DMS153 (cell line): Measurements from ENCODE around the gene GRAMD2A.
A peak's percentile ranks its signal among the peaks of the same experiment; 100 is the strongest.

ENCODE experiments used
- DNase-seq: peaks from one replicate; lab custom pipeline; 2025; lab: John Stamatoyannopoulos, UW

Gene GRAMD2A

DNA sequence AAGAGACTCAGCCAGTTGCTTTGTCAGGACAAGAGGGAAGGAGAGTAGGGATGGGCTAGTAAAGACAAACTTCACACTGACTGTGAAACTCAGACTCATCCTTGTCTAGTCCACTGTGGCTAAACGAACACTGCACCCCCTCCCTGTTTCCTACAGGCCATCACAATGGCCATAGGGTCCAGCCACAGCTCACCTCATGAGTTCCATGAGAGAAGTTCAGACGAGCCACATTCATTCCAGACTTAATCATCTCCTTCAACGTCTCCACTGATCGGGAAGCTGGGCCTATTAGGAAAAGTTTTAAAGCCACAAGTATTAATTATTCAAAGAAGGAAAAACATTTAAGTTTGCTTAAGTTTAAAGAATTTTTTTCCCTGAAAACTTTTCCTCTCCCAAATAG, 19.6 kb upstream of the GRAMD2A start:
- DNase-seq: no peak

DNA sequence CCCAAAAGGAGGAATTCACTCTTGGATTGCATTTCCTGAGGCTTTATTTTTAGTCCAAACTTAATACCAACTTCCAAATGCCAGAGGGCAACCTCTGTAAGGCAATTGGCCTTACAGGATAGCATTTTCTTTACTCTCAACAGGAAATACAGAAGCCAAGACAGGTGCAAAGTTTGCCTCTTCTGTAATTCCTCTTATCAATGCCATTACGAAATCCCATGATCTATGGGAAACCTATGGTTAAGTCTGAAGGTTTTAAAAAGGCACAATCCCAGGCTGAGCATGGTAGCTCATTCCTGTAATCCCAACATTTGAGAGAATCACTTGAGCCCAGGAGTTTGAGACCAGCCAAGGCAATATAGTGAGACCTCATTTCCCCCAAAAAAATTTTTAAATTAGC, 18.5 kb upstream of the GRAMD2A start:
- DNase-seq: no peak

DNA sequence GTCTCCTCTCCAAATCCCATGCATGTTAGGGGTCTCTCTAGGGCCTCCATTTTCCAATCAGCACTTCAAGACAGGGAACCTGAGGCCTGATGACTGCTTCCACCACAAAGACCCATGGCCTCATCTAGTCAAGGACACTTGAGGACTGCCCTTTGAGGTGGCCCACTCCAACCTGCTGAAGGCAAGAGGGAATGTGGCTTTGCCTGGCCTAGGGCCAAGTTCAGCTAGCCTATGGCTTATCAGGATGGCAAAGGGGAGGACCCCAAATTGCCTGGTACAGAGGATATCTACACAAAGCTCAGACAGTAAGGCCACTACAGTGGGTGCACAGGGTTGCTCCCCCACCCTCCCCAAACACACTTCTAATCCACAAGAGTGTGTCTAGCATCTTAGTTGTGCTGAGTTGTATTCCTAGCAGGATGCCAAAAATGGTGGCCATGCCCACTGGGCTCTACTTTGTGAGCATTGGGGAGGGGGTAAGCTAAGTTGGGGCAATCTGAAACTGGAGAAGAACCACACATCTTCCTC, 10.0 kb upstream of the GRAMD2A start:
- no peak for DNase-seq

DNA sequence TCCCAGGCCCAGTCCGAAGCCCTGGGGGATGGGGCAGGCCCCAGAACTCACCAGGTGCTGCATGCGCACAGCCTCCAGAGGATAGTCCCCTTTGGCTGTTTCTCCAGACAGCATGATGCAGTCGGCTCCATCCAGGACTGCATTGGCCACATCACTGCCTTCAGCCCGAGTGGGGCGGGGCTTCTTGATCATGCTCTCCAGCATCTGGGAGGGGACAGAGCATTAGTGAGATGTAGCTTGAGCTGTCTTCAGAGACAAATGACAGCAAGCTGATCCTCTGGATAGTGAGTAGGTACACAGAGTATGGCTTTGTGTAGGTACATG, 9.1 kb upstream of the GRAMD2A start:
- no peak for DNase-seq

DNA sequence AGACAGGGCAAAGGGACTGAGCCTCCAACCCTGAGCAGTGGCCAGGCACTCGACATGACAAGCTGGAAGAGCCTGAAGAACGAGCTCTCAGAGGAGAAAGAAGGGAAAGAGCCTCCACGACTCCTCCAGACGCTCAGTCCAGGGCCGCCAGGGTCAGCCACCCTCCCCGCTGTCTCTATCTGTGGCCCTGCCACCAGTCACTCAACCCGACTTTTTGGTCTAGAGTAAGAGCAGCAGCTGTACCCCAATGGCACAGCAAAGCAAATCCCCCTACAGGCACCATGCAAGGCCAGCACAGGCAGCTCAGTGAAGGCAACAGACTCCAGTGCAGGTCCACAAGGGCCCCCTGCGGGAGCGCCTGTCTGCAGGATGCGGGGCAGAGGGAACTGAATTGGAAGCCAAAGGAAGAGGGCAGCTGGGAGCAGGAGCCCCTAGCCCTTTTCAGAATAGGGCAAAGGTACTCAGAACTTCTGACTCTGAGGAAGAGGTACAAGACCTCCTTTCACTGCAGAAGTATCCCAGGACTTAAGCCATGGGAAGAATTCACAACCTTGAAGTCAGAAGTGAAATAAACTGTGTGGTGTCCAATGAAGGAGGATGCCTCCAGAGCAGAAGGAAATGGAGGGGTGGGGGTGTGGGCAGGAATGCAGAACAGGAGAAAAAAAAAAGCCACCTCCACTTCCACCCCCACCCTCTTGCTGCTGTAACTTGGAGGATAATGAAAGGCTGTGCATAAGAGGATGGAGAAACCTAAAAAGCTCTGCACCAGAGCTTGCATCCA, 8.5 kb upstream of the GRAMD2A start:
- DNase-seq: no peak

DNA sequence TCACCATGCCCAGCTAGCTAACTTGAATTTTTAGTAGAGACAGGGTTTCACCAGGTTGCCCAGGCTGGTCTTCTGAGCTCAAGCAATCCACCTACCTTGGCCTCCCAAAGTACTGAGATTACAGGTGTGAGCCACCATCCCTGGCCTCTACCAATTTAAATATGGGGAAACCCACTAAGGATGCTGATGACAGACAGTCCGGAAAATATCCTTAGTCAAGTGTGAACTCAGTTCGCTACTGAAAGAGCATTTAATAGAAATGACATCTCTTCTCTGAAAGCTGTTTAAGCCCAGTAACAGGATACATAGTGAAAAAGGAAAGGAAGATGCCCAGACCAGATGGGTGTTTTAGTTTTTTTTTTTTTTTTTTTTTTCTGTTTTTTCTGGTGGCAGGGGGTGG, 7.7 kb upstream of the GRAMD2A start:
- DNase-seq: no peak

DNA sequence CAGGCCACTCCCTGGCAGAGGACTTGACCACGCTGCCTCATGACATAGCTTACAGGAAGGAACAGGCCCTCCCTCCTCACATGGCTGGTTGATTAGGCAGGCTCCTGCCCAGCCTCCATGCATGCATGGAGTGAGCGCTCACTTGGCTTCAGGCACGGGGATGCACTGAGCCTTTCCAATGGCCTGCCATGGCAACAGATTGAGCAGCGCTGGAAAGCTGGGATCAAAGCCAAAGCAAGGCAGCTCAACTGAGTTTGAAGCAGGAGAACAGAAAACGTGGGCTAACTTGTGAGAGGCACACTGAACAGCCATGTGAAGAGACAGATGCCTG, 5.9 kb upstream of the GRAMD2A start:
- peak; percentile 49 for DNase-seq

DNA sequence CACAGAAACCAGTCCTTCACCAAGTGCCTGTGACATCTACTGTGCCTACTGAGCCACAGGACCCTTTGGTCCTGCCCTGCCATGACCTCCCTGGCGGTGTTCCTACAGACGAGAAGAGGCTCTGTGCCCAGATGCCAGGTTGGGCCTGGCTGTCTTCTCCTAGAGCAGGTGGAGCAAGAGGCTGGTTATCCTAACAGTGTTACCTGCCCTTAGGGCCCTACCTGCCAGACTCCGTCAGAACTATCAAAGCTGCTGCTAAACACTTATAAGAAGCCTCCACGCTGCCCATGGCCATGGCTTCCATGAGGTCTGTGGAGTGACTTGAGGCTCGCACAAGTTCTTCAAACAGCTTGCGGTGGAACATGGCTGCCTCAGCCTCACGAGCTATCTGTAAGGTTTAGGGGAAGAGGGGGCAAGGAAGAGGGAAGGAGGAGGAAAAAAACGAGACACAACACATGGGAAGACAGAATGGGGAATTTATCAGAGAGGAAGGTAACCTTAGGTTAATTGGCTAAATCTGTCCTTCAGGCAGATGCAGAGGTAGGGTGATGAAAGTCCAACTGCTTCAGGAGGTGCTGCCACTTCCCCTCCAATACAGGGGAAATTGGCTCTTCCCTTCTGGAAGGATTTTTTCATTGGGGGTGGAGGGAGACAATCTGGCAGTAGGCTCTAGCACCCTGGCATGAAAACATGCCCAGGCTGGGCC, 5.4 kb upstream of the GRAMD2A start:
- DNase-seq: no peak

DNA sequence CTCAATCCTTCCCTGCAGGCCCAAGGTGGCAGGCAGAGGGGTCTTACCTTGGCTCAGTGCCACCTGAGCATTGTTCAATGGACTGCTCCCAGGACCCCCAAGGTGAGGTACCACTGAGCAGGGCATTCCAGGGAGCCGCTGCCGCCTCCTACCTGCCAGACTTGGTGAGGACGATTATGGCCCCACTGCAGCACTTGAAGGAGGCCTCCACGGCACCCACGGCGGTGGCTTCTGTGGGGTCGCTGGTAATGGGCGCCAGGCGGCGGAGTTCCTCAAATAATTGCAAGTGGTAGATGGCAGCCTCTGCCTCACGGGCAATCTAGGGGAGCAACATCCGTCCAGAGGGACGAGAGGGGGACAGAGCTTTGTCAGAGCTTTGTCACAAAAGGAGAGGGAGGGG, 4.7 kb upstream of the GRAMD2A start:
- no peak for DNase-seq

DNA sequence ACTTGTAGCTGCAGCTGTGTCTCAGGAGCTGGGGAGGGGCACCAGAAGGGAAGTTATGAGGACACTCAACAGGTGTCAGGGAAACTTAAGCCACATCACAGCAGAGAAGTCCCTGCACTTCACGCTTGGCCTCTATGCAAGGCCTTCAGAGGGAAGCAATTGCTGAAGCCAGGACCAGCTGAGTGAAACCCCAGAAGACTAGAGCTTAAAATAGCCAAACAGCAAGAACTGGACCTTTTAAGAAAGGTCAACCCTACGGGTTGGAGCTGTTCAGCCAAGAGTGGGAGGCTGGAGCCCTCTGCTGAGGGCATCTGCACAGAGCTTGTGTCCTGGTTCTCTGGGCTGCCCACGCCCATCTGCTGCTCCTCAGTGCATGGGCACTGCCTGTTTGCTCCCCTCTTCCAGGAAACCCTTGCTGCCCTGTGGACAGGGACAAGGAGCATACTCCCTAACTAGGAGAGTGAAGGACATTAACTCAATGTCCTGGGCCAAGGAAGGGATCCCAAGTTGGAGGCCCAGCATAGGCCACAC, 3.9 kb upstream of the GRAMD2A start:
- no peak for DNase-seq

DNA sequence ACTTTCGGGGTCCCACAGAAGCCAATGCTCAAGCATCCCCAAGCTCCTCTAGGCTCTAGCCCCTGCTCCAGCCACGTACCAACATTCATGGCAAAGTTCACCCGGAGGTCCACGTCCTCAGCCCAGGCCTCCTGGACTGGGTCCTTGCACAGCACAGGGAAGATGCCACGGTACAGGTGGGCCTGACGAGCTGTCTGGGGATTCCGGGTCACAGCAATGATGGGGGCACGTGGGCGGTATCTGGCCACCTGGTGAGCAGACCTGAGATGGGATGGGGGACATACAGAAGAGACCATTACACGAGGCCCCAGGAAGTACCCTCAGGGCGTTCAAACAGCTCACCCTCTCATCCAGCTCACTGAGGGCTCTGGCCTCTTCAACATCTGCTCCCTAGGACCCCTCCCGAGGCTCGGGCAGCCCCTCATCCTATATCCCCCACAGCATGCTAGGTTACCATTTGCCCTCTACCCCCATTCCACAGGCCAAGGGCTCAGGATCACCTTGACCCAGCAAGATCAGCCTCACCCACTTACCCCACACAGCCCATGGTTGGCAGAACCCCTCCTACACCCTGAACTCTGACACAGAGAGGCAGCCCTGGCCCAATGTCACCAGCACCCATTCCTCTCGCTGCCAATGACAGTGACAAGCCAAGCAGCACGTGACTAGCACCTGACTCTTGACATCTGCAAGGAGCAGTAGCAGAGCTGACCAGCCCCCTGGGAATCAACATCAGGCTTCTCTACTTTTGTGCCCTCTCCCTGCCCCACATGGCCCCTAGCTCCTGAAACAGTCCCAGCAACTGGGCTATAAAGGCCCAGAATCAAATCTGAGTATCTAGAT, 3.0 kb upstream of the GRAMD2A start:
- no peak for DNase-seq

DNA sequence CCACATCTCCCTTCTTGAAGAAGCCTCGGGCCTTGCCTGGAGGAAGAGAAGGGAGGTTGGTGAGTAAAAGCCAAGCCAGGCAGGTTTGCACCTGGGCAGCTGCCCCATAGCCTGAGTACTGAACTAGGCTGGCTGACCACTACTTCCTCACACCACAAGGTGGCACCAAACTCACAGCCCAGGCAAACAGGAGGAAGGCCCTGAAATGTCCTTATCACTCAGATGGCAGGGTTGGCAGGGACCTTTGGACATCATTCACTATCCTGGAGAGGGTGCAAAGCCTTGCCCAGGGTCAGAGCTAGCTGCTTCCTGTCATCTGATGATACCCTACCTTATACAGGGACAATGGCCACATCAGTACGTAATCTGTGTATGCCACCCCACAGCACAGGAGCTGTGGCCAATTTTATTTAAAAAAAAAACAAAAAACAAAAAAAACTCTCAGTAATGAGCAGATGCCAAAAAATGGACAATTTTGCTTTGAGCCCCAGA, 2.2 kb upstream of the GRAMD2A start:
- peak; percentile 45 for DNase-seq

DNA sequence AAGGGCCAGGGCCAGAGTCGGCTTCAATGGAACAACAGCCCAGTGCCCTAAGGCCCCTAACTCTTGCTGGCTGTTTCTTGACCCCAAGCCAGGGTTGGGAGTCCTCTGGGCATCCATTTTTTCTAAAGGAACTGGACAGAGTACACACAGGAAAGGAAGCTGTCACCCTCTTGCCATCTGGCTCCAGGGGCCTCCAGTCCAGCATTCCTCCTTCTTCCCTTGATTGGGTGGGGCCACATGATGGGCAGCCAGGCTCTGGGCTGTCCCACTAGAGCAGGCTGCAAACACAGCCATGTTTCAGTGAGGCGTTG, 1.6 kb upstream of the GRAMD2A start:
- DNase-seq: no peak

DNA sequence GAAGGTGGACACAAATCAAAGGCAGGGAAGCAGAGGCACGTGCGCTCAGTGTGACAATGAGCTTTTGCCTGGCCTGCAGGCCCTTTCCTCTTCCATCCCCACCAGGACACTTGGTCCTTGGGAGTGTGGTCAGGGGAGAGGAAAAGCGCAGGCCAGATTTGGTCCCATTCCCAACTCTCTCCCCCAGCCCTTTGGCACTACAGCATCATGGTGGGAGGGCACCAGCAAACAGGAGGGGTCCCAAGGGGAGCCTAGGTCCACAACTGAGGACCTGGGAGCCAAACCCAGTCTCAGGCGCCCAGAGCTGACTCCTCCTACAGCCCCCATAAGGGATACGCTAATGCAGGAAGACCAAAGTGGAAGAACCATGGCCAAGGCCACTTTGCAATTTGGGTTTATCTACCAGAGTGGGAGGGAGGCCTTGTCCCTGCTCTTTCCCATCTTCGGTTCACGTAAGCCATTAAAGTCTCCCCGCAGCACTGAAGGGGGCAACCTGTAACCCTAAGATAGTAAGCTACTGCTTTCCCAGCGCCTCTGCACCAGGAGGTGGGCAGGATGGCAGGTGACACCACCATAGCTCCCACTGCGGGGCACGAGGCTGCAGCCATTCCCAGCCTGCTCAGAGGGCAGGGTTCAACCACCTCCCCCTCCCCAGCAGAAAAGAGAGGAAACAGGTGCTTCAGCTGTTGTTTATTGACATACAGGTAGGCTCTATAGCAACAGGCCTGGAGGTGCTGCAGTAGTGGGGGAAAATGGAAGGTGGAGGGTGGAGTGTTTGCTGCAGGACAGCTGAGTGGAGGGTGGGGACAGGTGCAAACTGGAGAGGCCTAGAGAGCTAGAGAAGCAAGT, 993 bp upstream of the GRAMD2A start:
- DNase-seq: peak; percentile 87

DNA sequence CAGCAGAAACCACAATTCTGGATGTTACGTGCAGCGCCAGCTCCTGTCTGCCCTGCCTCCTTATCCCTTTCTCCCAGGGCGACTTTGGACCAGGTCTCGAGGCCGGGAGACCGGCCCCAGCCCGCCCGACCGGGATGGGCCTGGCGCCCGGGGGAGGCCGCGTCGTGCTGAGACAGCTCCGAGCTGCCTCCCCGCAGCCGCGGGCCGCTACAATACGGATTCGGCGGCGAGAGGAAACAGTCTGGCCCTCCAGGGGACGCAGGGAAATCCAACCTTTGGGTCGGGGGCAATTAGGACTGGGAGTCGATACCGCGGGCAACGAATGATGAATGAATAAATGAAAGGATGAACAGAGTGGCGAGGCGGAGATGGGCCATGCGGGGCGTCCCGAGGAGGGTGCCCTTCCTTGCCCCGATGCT, 537 bp downstream of the GRAMD2A start:
- DNase-seq: no peak

DNA sequence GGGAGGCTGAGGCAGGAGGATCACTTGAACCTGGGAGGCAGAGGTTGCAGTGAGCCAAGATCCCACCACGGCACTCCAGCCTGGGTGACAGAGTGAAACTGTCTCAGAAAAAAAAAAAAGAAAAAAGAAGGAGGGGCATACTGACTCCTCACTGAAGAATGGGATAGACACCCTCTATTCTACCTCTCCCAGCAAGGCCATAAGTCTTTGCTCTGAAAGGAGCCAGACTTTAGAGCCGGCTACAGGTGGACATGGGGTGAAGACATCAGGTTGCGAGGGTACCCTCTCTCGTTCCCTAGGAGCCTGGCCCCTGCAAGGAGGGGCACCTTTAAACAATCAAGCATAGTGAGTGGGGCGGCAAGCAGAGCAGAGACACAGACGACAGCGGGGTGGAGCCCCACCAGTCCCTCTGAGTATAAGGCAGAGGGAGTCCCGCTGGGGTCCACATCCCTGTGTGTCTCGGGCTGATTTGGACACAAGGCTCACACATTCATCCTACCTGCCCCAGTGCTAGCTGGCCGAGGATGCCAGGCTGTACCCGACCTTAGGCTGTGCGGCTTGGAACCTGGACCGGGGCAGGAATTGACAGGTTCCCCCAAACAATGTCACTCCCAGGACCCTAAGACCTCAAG, 1.1 kb downstream of the GRAMD2A start:
- DNase-seq: no peak

DNA sequence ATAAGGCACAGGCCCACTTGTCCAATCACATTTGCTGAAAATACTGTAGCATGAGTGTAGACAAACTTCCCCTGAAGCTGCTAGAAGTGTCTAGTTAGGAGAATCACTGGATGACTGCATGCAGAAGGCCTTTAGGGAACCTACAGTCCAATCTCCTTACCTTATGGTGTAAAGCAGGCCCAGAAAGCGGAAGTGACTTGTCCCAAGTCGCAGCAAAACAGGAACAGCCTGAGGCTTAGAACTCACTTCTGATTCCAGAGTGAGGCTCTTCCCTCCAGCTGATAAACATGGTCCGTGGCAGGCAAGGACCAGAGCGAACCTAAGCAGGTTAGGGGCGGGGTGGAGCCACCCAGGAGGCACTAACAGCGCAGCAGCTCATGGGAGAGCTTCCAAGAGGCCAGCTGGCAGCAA, 2.5 kb downstream of the GRAMD2A start:
- DNase-seq: no peak

DNA sequence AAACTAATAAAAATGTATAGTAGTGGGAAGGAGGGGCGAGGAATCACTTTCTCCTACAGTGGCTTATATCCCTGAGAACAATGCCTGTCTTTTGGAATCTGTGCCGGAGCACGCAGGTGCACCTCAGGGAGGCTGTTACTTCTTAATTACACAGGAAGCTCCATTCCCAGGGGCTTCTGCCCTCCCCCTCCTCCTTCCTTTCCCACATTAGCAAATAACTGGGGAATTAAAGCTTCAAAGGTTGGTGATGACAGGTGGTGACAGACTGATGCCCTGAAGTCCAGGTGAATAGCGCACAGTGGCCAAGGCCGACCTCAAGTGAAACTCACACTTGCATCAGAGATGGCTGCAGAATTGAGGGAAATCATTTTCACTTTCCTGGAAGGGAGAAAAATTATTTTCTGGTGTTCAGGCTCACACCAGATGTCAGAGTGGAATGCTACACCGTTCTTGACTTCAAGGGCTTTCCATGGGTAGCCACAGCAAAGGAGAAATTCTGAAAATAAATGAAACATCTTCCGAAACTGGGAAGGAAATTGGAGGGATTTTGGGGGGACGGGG, 3.7 kb downstream of the GRAMD2A start:
- DNase-seq: no peak

DNA sequence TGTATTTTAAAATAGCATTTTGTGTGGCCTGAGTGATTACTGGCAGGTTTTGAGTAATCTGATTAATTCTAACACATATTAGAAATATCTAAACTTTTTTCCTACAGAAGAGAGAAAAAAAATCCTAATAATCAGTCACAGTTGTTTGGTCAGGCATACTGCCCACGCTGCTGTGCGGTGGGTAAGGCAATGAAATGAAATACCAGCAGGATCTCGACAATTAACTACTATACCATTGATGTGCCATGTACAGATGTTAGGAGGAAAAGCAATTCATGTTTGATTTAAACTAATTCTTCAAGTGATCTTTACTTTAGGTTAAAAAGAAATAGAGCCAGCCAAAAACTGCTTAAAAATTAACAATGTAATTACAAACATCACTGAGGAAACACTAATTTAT, 5.2 kb downstream of the GRAMD2A start:
- no peak for DNase-seq

DNA sequence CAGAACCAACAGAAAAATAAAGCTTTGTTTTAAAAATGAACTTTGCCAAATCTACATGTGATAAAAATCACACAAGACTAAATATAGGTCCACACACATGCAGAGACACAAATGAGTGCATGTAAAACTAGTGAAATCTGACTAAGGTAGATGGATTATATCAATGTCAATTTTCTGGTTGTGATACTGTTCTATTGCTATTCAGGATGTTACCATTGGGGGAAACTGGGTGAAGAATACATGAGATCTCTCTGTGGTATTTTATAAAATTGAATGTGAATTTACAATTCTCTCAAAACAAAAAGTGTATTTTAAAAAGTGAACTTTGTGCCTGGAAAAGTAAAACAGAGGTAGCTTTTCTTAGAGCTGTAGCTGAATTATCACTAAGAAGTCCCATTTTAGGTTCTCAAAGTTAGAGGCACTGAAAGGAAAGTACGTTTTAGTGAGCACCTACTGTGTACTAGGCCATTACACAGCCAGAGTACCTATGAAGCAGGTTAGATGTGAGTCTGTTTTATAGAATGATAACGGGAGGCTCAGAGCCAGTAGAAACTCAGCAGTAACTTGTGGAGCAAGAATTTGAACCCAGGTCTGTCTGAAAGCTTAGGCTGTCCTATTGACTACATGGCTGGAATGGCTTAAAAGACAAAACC, 8.2 kb downstream of the GRAMD2A start:
- DNase-seq: no peak
